ENCODE results near the gene CAMK1D. TPM values are rescaled to one million over a fixed set of nuclear protein-coding genes. Genes with fewer than 3 reads are reported as not detected.
A peak's percentile ranks its signal among the peaks of the same experiment; 100 is the strongest.

CAMK1D gene
- total RNA-seq, 1 donor from 2014 or later, result 36.3 TPM

DNA sequence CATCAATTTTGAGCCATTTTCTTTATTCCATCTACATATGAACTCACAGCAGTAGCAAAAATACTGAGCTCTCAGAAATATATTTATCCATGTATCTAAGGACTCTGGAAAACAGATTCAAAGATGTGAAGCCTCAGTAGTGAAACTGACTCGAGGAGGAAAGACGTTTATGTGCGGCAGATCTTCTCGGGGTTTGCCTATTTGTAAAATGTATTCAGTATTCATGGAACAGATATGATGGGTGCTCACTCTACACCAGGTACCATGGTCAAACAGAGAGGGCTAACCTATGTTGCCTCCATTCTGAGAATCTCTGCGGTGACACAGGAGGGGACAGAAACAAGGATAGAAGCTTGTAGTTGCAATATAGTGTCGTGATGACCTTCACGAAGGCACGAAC is 93.7 kb downstream of the CAMK1D start:
- no peaks in the 10 kb centered on the region for H3K9me3 Mint-ChIP-seq (ENCODE audit: low read depth)
- TF ChIP-seq, protein P1, sequence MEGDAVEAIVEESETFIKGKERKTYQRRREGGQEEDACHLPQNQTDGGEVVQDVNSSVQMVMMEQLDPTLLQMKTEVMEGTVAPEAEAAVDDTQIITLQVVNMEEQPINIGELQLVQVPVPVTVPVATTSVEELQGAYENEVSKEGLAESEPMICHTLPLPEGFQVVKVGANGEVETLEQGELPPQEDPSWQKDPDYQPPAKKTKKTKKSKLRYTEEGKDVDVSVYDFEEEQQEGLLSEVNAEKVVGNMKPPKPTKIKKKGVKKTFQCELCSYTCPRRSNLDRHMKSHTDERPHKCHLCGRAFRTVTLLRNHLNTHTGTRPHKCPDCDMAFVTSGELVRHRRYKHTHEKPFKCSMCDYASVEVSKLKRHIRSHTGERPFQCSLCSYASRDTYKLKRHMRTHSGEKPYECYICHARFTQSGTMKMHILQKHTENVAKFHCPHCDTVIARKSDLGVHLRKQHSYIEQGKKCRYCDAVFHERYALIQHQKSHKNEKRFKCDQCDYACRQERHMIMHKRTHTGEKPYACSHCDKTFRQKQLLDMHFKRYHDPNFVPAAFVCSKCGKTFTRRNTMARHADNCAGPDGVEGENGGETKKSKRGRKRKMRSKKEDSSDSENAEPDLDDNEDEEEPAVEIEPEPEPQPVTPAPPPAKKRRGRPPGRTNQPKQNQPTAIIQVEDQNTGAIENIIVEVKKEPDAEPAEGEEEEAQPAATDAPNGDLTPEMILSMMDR (IDR thresholded peaks at IDR 0.05), result no peak
- no peaks in the 10 kb centered on the region for H3K27me3 Mint-ChIP-seq (ENCODE audit: low read depth)
- H3K4me3 Mint-ChIP-seq (ENCODE audit: unreplicated experiment), result no peak overlapping the region
- H3K4me1 Mint-ChIP-seq (ENCODE audit: low read depth), result peaks cover 52% of the 10 kb centered on the region
- H3K36me3 Mint-ChIP-seq (ENCODE audit: low read depth), result no peaks in the 10 kb centered on the region
- H3K27ac Mint-ChIP-seq (ENCODE audit: unreplicated experiment), result peak overlapping the region; percentile 15
- no peak for DNase-seq (ENCODE audit: low spot score)

DNA sequence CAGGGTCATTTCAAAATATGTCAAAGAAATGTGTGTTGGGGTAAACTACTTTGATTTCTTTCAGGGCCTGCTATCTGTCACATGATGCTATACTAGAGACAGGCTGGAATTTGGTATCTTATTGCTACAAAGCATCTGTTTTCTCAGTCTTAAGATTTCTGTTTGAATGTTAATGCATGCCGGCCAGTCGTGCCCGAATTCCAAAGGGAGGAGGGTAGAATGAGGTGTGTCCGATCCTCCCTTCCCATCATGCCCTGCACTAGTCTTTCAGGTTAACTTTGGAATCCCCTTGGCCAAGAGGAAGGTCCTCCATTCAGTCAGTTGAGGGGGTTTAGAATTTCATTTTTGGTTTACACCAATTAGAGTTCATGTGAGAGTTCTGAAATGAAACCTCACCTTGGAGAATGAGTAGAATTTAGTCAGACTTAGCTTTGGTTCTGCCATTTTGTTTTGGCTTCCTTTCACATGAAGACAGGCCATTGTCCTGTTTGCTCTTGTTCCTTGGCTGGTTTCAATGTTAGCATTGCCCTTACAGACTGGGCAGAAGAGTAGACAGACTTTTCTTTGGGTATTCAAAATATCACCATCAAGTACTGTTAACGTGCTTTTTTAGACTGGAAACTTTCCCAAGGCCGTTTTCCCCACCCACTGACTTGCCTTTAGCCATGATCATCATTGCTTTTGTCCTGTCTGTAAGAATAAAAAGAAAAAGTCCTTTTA is 95.8 kb downstream of the CAMK1D start:
- Mint-ChIP-seq H3K4me3 (ENCODE audit: unreplicated experiment) (no peak overlapping the region), H3K4me1 (ENCODE audit: low read depth) (peaks cover 46% of the 10 kb centered on the region), H3K27me3 (ENCODE audit: low read depth) (no peaks in the 10 kb centered on the region), H3K36me3 (ENCODE audit: low read depth) (no peaks in the 10 kb centered on the region), H3K27ac (ENCODE audit: unreplicated experiment) (peak overlapping the region; percentile 3), H3K9me3 (ENCODE audit: low read depth) (no peaks in the 10 kb centered on the region)
- TF ChIP-seq, protein P1 (IDR thresholded peaks at IDR 0.05), result no peak
- no peak for DNase-seq (ENCODE audit: low spot score)

GRCh38 chr10:12445701-12446334 is 96.5 kb downstream of the CAMK1D start:
- no peaks in the 10 kb centered on the region for H3K9me3 Mint-ChIP-seq (ENCODE audit: low read depth)
- TF ChIP-seq, protein P1 (IDR thresholded peaks at IDR 0.05), result no peak

DNA sequence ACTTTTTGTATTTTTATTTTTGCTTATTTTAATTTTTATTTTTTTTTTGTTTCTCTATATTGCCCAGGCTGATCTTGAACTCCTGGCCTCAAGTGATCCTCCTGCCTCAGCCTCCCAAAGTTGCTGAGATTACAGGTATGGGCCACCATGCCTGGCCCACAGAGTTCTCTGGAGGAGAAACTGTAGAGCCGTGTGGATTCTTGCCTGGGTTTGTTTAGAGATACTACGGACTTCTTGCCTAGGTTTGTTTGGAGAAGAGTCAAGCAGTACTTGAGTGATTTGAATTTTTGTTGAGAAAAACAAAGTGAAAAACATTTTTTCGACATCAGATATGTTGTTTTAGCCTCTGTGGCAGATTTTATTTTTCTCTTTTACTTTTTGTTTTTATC is 99.0 kb downstream of the CAMK1D start:
- Mint-ChIP-seq H3K9me3 (ENCODE audit: low read depth) (no peaks in the 10 kb centered on the region), H3K27me3 (ENCODE audit: low read depth) (no peaks in the 10 kb centered on the region), H3K36me3 (ENCODE audit: low read depth) (no peaks in the 10 kb centered on the region), H3K27ac (ENCODE audit: unreplicated experiment) (peak overlapping the region; percentile 94), H3K4me1 (ENCODE audit: low read depth) (peaks cover 41% of the 10 kb centered on the region), H3K4me3 (ENCODE audit: unreplicated experiment) (peak overlapping the region; percentile 64)
- TF ChIP-seq, protein P1 (IDR thresholded peaks at IDR 0.05), result no peak
- no peak for DNase-seq (ENCODE audit: low spot score)

More at GRCh38 chr10:12445701-12446334, 96.5 kb downstream of the CAMK1D start:
- Mint-ChIP-seq H3K4me1 (ENCODE audit: low read depth) (peaks cover 46% of the 10 kb centered on the region), H3K27me3 (ENCODE audit: low read depth) (no peaks in the 10 kb centered on the region), H3K27ac (ENCODE audit: unreplicated experiment) (peak overlapping the region; percentile 3), H3K4me3 (ENCODE audit: unreplicated experiment) (no peak overlapping the region), H3K36me3 (ENCODE audit: low read depth) (no peaks in the 10 kb centered on the region)
- no peak for DNase-seq (ENCODE audit: low spot score)

GRCh38 chr10:12448729-12449391 is 99.5 kb downstream of the CAMK1D start:
- peak overlapping the region; percentile 94 for H3K27ac Mint-ChIP-seq (ENCODE audit: unreplicated experiment)
- no peaks in the 10 kb centered on the region for H3K36me3 Mint-ChIP-seq (ENCODE audit: low read depth)
- TF ChIP-seq, protein P1 (IDR thresholded peaks at IDR 0.05), result no peak

More at GRCh38 chr10:12448729-12449391, 99.5 kb downstream of the CAMK1D start:
- H3K4me1 Mint-ChIP-seq (ENCODE audit: low read depth), result peaks cover 41% of the 10 kb centered on the region
- DNase-seq (ENCODE audit: low spot score), result no peak
- H3K27me3 Mint-ChIP-seq (ENCODE audit: low read depth), result no peaks in the 10 kb centered on the region
- H3K9me3 Mint-ChIP-seq (ENCODE audit: low read depth), result no peaks in the 10 kb centered on the region
- peak overlapping the region; percentile 64 for H3K4me3 Mint-ChIP-seq (ENCODE audit: unreplicated experiment)
